Choroid plexus epithelial cell (primary cell): ENCODE results near the gene ITM2C.

Experiments used
- DNase-seq: peaks from one replicate; pipeline ENCODE4 v3.0.0-alpha.2; 2010; ENCODE audit warnings: low read depth
- H3K4me3 ChIP-seq: 2 replicates; pipeline ENCODE4 v1.5.1; 2011; ENCODE audit warnings: low read depth, mild to moderate bottlenecking, control low read depth, low read length, moderate library complexity
- TF ChIP-seq, protein P1 (sequence below): conservative IDR thresholded peaks from 2 replicates; pipeline ENCODE4 v1.5.1; 2011; ENCODE audit warnings: low read depth, mild to moderate bottlenecking, control low read depth, inconsistent platforms, low read length, moderate library complexity

Gene ITM2C

DNA sequence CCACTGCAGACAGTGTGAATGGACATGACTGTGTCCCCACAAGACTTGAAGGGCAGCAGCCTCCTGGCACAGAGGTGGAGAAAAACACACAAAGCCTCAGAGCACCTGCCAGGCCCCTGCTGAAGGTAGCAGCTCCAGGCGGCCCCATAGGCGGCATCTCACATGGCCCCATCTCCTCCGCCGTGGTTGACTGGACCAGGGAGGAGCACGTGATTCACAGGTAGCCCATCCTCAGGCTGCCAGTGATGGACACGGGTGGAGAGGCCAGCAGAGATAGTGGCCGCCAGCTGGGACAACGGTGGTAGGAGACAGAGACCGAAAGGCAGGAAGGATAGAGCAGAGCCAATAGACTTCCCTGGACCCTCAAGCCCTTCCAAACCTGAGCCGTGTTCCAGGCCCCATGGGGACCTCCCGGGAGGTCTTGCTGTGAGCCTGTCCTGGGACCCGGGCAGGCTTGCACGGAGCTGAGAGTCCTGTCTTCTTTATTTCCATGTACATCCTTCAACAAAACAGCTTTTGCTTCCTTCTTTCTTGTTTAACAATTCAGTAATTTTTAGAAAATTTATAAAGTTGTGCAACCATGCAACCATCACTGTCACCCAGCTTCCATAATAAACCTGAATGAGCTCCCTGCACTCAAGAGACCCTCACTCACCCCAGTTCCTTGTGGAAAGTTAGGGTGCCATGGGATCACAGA, 33.4 kb downstream of the ITM2C start:
- H3K4me3 ChIP-seq: no peak overlapping the region
- TF ChIP-seq, protein P1, sequence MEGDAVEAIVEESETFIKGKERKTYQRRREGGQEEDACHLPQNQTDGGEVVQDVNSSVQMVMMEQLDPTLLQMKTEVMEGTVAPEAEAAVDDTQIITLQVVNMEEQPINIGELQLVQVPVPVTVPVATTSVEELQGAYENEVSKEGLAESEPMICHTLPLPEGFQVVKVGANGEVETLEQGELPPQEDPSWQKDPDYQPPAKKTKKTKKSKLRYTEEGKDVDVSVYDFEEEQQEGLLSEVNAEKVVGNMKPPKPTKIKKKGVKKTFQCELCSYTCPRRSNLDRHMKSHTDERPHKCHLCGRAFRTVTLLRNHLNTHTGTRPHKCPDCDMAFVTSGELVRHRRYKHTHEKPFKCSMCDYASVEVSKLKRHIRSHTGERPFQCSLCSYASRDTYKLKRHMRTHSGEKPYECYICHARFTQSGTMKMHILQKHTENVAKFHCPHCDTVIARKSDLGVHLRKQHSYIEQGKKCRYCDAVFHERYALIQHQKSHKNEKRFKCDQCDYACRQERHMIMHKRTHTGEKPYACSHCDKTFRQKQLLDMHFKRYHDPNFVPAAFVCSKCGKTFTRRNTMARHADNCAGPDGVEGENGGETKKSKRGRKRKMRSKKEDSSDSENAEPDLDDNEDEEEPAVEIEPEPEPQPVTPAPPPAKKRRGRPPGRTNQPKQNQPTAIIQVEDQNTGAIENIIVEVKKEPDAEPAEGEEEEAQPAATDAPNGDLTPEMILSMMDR: no peak
- DNase-seq: no peak

DNA sequence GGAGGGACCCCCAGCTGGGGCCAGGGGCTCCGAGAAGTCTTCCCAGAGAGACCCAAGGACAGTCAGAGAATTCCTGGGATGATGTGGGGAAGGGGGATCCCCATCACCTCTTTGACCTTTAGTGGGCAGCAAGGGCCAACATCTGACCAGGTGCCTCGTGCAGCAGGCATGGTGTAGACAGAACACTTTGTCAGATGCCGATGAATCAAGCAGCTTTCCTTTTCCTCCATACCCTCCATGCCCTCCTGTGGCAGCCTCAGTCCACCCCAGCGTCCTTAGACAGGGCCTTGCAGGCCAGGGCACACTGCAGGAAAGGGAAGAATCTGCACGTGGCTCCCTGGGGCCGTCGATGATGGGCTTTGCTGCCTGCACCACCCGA, 34.0 kb downstream of the ITM2C start:
- TF ChIP-seq, protein P1: no peak
- H3K4me3 ChIP-seq: no peak overlapping the region
- no peak for DNase-seq

DNA sequence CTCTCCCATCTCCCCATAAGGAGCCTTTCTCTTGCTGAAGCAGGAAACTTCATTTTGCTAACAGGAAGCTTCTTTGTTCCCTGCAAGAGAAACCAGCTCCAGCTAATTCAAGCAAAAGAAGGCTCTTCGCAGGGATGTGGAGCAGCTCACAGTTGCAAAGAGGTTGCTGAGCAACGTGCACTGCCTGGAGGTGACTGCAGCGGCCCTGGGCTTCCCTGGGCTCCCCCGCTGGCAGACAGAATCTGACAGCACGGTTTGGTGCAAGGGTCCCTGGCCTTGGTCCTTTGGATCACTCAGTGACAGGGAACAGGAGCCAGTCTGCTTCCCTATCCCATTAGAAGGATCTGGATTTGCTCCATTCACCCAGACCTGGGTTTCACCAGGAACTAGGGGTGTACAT, 34.5 kb downstream of the ITM2C start:
- DNase-seq: no peak
- H3K4me3 ChIP-seq: no peak overlapping the region
- TF ChIP-seq, protein P1: no peak

DNA sequence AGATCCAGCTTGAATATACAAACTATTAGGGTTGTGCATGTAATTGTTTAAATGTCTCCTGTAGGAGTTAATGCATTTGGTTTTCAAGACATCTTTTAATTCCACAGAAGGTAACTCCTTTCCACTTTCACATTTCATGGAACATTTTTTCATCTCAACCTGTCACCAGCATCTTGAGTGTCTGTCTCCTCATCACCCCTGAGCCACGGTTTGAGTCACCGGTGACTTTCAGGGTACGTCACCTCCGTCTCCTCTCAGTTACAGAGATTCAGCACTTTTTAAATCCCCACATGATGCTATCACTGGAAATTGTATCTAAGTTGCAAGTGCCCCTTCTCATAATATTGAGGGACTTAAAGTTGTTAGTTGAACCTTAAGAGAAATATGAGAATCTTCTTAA, 35.0 kb downstream of the ITM2C start:
- no peak overlapping the region for H3K4me3 ChIP-seq
- TF ChIP-seq, protein P1: no peak
- DNase-seq: no peak

DNA sequence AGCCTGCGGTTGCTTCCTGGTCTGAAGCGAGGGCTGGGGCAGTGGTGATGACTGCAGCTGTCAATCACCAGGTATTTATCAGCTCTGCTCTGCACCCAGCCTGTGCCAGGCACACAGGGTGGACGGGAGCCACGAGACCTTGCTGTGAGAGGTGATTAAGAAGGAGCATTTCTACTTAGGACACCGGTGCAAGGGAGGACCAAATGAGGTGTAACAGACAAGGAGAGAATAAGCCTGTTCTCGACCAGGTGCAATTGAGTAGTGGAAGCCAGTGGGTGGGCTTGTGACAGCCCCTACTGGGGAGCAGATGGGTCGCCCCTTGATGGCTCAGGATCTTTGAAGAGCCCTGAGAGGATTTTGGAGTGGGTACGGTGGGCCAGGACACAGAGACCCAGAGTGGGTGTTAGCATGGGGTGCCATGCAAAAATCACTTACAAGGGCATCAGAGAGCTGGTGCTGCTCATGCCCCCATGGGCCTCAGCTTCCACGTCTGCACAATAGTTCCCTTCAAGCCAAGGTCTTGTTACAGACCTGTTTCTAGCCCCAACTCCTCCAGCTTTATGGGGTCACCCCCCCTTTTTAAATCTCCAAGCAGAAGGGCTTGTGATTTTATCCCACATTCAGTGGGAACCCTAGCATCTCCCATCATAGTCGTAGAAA, 35.7 kb downstream of the ITM2C start:
- no peak overlapping the region for H3K4me3 ChIP-seq
- TF ChIP-seq, protein P1: no peak
- DNase-seq: no peak

DNA sequence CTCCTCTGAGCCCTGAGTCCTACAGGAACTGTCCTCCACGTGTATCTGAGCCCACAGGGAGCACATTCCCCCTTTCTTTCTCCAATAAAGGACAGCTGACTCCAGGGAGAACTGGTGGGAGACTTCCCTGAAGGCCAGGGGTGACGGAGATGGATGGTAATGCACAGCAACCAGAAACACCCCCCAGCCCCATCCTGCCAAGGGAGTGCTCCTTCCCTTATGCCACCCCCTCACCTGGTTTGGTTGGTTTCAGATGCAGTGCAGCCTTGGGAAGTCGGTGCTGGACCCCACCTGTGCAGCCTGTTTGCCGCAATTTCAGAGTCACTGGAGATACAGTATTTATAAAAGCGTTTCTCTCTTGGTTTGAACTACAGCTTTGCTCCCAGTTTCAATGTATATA, 36.3 kb downstream of the ITM2C start:
- DNase-seq: no peak
- TF ChIP-seq, protein P1: no peak
- H3K4me3 ChIP-seq: no peak overlapping the region
